ENCODE data around the gene PHACTR3. TPM values are rescaled to one million over a fixed set of nuclear protein-coding genes. Genes with fewer than 3 reads are reported as not detected.
A peak's percentile ranks its signal among the peaks of the same experiment; 100 is the strongest.

The PHACTR3 gene
- total RNA-seq, 1 donor from 2014 or later, result 2.1 TPM

DNA sequence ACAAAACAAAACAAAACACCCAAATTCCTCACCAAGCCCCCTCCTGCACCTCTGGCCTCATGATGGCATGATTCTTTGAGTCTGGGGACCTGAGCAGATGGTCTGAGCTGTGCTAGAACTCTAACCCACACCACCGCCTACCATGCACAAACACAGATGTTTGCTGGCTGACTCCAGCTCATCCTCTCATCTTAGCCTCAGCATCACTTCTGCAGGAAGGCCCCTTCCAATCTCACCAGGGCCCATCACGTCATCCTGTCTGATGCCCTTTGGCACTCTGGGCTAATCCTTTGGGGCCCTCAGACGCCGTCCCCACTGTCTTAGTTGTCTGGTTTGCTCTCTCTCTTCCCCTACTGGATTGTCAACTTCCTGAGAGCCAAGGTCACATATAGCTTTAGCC is 85.8 kb downstream of the PHACTR3 start:
- no peak for DNase-seq (ENCODE audit: extremely low spot score, unreplicated experiment)
- peaks cover 53% of the 10 kb centered on the region for H3K27me3 Mint-ChIP-seq
- no peaks in the 10 kb centered on the region for H3K9me3 Mint-ChIP-seq
- no peak overlapping the region for H3K4me3 Mint-ChIP-seq
- no peaks in the 10 kb centered on the region for H3K36me3 Mint-ChIP-seq
- no peak overlapping the region for H3K27ac Mint-ChIP-seq
- no peak for TF ChIP-seq CTCF (conservative IDR thresholded peaks at IDR 0.05)
- H3K4me1 Mint-ChIP-seq (ENCODE audit: unreplicated experiment), result no peaks in the 10 kb centered on the region

- no peaks in the 10 kb centered on the region for H3K9me3 Mint-ChIP-seq
- H3K27me3 Mint-ChIP-seq, result peaks cover 62% of the 10 kb centered on the region
Measured at GRCh38 chr20:59690976-59691375, 86.6 kb downstream of the PHACTR3 start.

DNA sequence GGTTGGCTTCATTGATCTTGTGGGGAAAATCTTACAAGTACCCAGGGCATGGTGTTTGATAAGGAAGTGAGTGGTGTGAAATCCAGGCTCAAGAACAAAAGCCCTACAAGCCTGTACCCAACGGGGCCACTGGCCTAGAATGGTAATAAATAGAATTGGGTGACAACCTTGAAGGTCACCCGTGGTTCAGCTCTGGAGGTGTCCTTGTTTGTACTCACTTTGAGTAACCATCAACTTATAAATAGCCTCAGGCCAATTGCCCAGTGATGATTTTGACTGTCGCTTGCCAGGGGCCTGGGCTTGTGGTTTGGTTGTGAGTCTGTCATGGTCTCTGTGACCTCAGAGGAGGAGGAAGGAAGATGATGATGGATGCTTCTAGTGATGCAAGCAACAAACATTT is 87.8 kb downstream of the PHACTR3 start:
- Mint-ChIP-seq H3K4me3 (no peak overlapping the region), H3K27ac (no peak overlapping the region), H3K4me1 (ENCODE audit: unreplicated experiment) (no peaks in the 10 kb centered on the region), H3K27me3 (peaks cover 69% of the 10 kb centered on the region), H3K9me3 (no peaks in the 10 kb centered on the region), H3K36me3 (no peaks in the 10 kb centered on the region)
- no peak for TF ChIP-seq CTCF (conservative IDR thresholded peaks at IDR 0.05)
- no peak for DNase-seq (ENCODE audit: extremely low spot score, unreplicated experiment)

More at GRCh38 chr20:59690976-59691375, 86.6 kb downstream of the PHACTR3 start:
- TF ChIP-seq CTCF (conservative IDR thresholded peaks at IDR 0.05), result no peak
- no peak overlapping the region for H3K4me3 Mint-ChIP-seq
- no peak for DNase-seq (ENCODE audit: extremely low spot score, unreplicated experiment)
- no peaks in the 10 kb centered on the region for H3K4me1 Mint-ChIP-seq (ENCODE audit: unreplicated experiment)
- no peak overlapping the region for H3K27ac Mint-ChIP-seq
- H3K36me3 Mint-ChIP-seq, result no peaks in the 10 kb centered on the region

DNA sequence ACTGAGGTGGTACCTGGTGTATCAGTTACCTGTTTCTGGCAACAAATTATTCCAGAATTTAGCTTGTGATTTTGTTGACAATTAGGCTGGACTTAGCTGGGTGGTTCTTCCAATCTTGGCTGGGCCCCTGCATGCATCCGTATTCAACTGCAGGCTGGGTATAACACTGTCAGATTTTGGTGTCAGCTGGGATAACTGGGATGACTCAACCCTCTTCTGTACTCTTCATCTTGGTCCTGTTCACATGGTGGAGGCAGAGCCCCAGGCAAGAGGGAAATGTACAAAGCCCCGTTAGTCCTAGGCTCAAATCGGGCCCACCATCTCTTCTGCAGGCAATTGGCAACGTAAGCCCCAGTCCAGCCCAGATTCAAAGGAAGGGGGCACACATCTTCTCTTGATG is 89.2 kb downstream of the PHACTR3 start:
- Mint-ChIP-seq H3K4me3 (no peak overlapping the region), H3K27ac (no peak overlapping the region), H3K9me3 (no peaks in the 10 kb centered on the region), H3K36me3 (no peaks in the 10 kb centered on the region), H3K27me3 (peaks cover 67% of the 10 kb centered on the region), H3K4me1 (ENCODE audit: unreplicated experiment) (no peaks in the 10 kb centered on the region)
- TF ChIP-seq CTCF (conservative IDR thresholded peaks at IDR 0.05), result no peak
- no peak for DNase-seq (ENCODE audit: extremely low spot score, unreplicated experiment)

- H3K4me1 Mint-ChIP-seq (ENCODE audit: unreplicated experiment), result no peaks in the 10 kb centered on the region
- H3K36me3 Mint-ChIP-seq, result no peaks in the 10 kb centered on the region
- TF ChIP-seq CTCF (conservative IDR thresholded peaks at IDR 0.05), result no peak
- no peaks in the 10 kb centered on the region for H3K9me3 Mint-ChIP-seq
- H3K4me3 Mint-ChIP-seq, result no peak overlapping the region
- H3K27ac Mint-ChIP-seq, result no peak overlapping the region
- DNase-seq (ENCODE audit: extremely low spot score, unreplicated experiment), result peak; percentile 48
- peaks cover 49% of the 10 kb centered on the region for H3K27me3 Mint-ChIP-seq
Measured at GRCh38 chr20:59696476-59696875, 92.1 kb downstream of the PHACTR3 start.

DNA sequence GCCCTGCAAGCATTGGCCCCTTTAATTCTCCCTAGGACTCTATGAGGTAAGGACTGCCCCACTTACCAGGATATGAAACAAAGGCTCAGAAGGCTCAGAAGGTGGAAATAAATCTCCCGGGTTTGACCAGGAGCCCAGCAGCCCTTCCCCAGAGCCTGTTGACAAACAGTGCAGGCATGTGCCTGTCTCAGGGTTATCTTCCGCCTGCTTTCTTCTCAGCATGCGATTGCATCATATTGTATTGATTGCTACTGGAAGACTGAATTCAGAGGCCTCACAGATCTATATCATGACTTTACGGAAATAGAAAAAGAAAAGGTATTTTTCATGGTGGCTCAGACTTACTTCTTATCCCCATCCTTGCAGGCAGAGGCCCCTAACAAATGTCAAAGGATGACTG is 92.7 kb downstream of the PHACTR3 start:
- DNase-seq (ENCODE audit: extremely low spot score, unreplicated experiment), result peak; percentile 15
- Mint-ChIP-seq H3K36me3 (no peaks in the 10 kb centered on the region), H3K27me3 (peaks cover 48% of the 10 kb centered on the region), H3K4me1 (ENCODE audit: unreplicated experiment) (no peaks in the 10 kb centered on the region), H3K4me3 (no peak overlapping the region), H3K27ac (no peak overlapping the region), H3K9me3 (no peaks in the 10 kb centered on the region)
- no peak for TF ChIP-seq CTCF (conservative IDR thresholded peaks at IDR 0.05)
